Measurements from ENCODE around the gene FBXW9.

Gene FBXW9

GRCh38 chr19:12667731-12668302, 28.6 kb downstream of the FBXW9 start:
- Histone ChIP-seq H3K4me2 (ENCODE audit: low read length) (peak overlapping the region; percentile 100), H3K4me3 (ENCODE audit: low read depth, low read length) (no peak overlapping the region), H3K36me3 (ENCODE audit: control insufficient read depth, insufficient read depth, low read length) (no peaks in the 10 kb centered on the region), H3K79me2 (peaks cover 5% of the 10 kb centered on the region), H3K4me1 (peaks cover 10% of the 10 kb centered on the region), H2AFZ (no peak overlapping the region), H3K9ac (no peak overlapping the region), H3K27me3 (ENCODE audit: control insufficient read depth, insufficient read depth, low read length) (no peaks in the 10 kb centered on the region), H3K27ac (no peak overlapping the region), H3K9me3 (ENCODE audit: control insufficient read depth, low read length) (no peaks in the 10 kb centered on the region)
- no peak for TF ChIP-seq CTCF (IDR thresholded peaks at IDR 0.05)

GRCh38 chr19:12666265-12667048, 30.0 kb downstream of the FBXW9 start, which contains the start of the genes MAN2B1 and WDR83:
Gene MAN2B1, minus strand, starts transcription at chr19:12666742. Its CDS starts 41 bp downstream, at chr19:12666701.
Gene WDR83, plus strand, starts transcription at chr19:12666807. Its CDS starts 2,984 bp downstream, at chr19:12669791.
- peak within 1 kb of the TSS; percentile 98 for H3K4me2 ChIP-seq (ENCODE audit: low read length)
- TF ChIP-seq CTCF (IDR thresholded peaks at IDR 0.05), result no peak
- no peaks in the 10 kb centered on the region for H3K27me3 ChIP-seq (ENCODE audit: control insufficient read depth, insufficient read depth, low read length)
- H3K9ac ChIP-seq, result no peak within 1 kb of the TSS
- no peaks in the 10 kb centered on the region for H3K36me3 ChIP-seq (ENCODE audit: control insufficient read depth, insufficient read depth, low read length)
- peak within 1 kb of the TSS; percentile 22 for H3K27ac ChIP-seq
- peak within 1 kb of the TSS; percentile 91 for H2AFZ ChIP-seq
- H3K79me2 ChIP-seq, result peaks cover 5% of the 10 kb centered on the region
- peaks cover 10% of the 10 kb centered on the region for H3K4me1 ChIP-seq
- H3K9me3 ChIP-seq (ENCODE audit: control insufficient read depth, low read length), result no peaks in the 10 kb centered on the region
- H3K4me3 ChIP-seq (ENCODE audit: low read depth, low read length), result peak within 1 kb of the TSS; percentile 76

- Histone ChIP-seq H3K27ac (no peak overlapping the region), H3K27me3 (ENCODE audit: control insufficient read depth, insufficient read depth, low read length) (no peaks in the 10 kb centered on the region), H3K36me3 (ENCODE audit: control insufficient read depth, insufficient read depth, low read length) (no peaks in the 10 kb centered on the region), H3K9me3 (ENCODE audit: control insufficient read depth, low read length) (no peaks in the 10 kb centered on the region), H3K4me2 (ENCODE audit: low read length) (peak overlapping the region; percentile 98), H3K4me1 (peaks cover 8% of the 10 kb centered on the region), H3K9ac (no peak overlapping the region), H3K79me2 (peaks cover 5% of the 10 kb centered on the region), H2AFZ (peak overlapping the region; percentile 91), H3K4me3 (ENCODE audit: low read depth, low read length) (peak overlapping the region; percentile 76)
- no peak for TF ChIP-seq CTCF (IDR thresholded peaks at IDR 0.05)
Observed at GRCh38 chr19:12665671-12666264, 30.7 kb downstream of the FBXW9 start.

- Histone ChIP-seq H3K79me2 (peaks cover under 1% of the 10 kb centered on the region), H3K27ac (no peak overlapping the region), H3K9me3 (ENCODE audit: control insufficient read depth, low read length) (no peaks in the 10 kb centered on the region), H3K4me1 (peaks cover 3% of the 10 kb centered on the region), H3K27me3 (ENCODE audit: control insufficient read depth, insufficient read depth, low read length) (no peaks in the 10 kb centered on the region), H3K4me2 (ENCODE audit: low read length) (no peak overlapping the region), H2AFZ (no peak overlapping the region), H3K9ac (no peak overlapping the region), H3K36me3 (ENCODE audit: control insufficient read depth, insufficient read depth, low read length) (no peaks in the 10 kb centered on the region), H3K4me3 (ENCODE audit: low read depth, low read length) (no peak overlapping the region)
- no peak for TF ChIP-seq CTCF (IDR thresholded peaks at IDR 0.05)
Observed at GRCh38 chr19:12665281-12665573, 31.2 kb downstream of the FBXW9 start.

Data from parathyroid adenoma (tissue), 2 donors.